ENCODE results near the gene EFCAB5. TPM values are rescaled to one million over a fixed set of nuclear protein-coding genes. Genes with fewer than 3 reads are reported as not detected.

EFCAB5 gene
- polyA plus RNA-seq, 1 of the 3 experiments (the other 2 are of a cell fraction), result 0.05 TPM

DNA sequence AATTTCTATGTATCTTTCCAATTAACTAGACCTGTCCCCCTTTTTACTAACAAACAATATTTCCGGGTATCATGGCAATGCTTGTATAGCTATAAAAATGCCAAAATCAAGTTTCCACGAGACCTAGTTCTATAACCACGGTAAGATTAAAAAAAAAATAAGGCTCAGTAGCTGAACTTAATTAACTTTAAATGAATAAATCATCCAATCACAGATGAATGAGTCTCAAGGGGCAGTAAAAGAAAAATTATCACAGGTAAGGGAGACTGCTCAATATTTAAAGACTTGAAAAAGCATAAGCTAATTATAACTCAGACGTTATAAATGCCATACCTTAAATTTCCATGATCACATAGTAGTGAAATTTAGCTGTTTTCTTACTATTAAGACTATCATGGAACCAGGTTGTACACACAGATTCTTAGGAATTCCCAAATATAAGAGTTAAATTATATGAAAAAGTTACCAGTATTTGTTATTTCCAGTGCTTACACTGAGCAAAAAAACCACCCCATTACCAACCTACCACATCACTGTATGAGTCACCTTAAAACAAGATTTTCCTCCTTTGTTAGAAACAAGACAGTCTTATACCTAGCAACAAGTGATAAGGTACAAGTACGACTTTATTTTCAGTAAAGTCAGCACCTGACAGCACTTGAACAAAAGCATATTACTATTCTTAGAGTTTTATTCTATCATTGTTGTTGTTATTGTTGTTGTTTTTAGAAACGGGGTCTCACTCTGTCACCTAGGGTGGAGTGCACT is 32.0 kb upstream of the EFCAB5 start (continued):
- TF ChIP-seq SMC3 (IDR thresholded peaks at IDR 0.05; ENCODE audit: low read depth, low read length) (no peak), YY1 (IDR thresholded peaks at IDR 0.05; ENCODE audit: low read depth) (no peak)

DNA sequence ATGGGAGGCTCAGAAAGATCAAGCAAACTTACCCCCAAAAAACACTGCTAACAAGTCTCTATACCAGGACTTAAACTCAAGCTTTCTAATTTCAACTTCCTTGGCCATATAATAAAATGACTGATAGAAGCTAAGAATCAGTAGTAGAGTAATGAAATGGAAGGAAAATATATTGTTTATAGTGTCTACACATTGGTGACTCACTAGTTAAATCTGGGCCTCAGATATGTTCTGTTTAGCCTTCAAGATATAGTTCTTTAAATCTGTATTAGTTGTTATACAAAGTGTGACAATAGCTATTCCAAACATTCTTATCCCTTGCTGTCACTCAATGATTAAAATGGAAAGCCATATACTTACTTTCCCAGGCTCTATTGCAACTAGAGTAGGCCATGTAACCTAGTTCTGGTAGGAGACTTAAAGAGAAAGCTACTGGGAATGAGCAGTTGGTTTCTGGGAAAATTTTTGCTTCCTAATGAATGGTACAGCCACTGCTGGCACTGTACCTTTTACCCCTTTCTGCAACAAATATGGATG is 29.7 kb upstream of the EFCAB5 start:
- TF ChIP-seq MEF2A (IDR thresholded peaks at IDR 0.05; ENCODE audit: borderline replicate concordance, low read depth) (no peak), RXRA (IDR thresholded peaks at IDR 0.05; ENCODE audit: borderline replicate concordance, low read depth) (no peak), POLR2AphosphoS5 (IDR thresholded peaks at IDR 0.05; ENCODE audit: low read depth, low read length) (no peak), EZH2phosphoT487 (IDR thresholded peaks at IDR 0.05; ENCODE audit: borderline replicate concordance, low read depth) (no peak), RFX5 (IDR thresholded peaks at IDR 0.05; ENCODE audit: low read length) (no peak), FOXM1 (IDR thresholded peaks at IDR 0.05; ENCODE audit: low read depth) (no peak)
- H3K27me3 ChIP-seq (ENCODE audit: insufficient read depth), result no peaks in the 10 kb centered on the region
- no peak overlapping the region for H3K4me2 ChIP-seq
- ChIA-PET CTCF (interaction anchor here (1.2 to 4.1 kb wide), 4 partner anchors 20 to 331 kb away, joined by 3 to 19 read pairs (median 3); no protein-coding TSS in a partner anchor), POLR2A (no interaction called here)
- H3K36me3 ChIP-seq (replicated peaks in 1 of 2; ENCODE audit: control insufficient read depth in 1 of 2, insufficient read depth in 2 of 2, low read length in 1 of 2), result peaks cover 0 to 3% of the 10 kb centered on the region in 2 experiments
- no peaks in the 10 kb centered on the region for H3K9me2 ChIP-seq
- H2AFZ ChIP-seq (ENCODE audit: low read depth), result no peak overlapping the region
- no peak overlapping the region for H3K9ac ChIP-seq
- H3K4me1 ChIP-seq (ENCODE audit: control insufficient read depth in 1 of 2, insufficient read depth in 2 of 2, low read depth in 1 of 2, low read length in 1 of 2), result no peaks in the 10 kb centered on the region; a peak in 1 of 4 replicates
- H4K20me1 ChIP-seq (ENCODE audit: insufficient read depth), result no peaks in the 10 kb centered on the region
- H3K79me2 ChIP-seq (ENCODE audit: insufficient read depth), result peaks cover 78% of the 10 kb centered on the region
- H3K4me3 ChIP-seq (ENCODE audit: low read depth in 2 of 2, low read length in 1 of 2), result no peak overlapping the region
- DNase-seq, result no peak
- no peaks in the 10 kb centered on the region for H3F3A ChIP-seq (replicated peaks; ENCODE audit: insufficient read depth)
- 0 out of 4 replicates have a peak overlapping the region, but pooled peaks of 1 of the 2 experiments have one; percentile 16 for H3K27ac ChIP-seq (ENCODE audit: low read depth in 2 of 2, low read length in 1 of 2)
- no peaks in the 10 kb centered on the region for H3K9me3 ChIP-seq

DNA sequence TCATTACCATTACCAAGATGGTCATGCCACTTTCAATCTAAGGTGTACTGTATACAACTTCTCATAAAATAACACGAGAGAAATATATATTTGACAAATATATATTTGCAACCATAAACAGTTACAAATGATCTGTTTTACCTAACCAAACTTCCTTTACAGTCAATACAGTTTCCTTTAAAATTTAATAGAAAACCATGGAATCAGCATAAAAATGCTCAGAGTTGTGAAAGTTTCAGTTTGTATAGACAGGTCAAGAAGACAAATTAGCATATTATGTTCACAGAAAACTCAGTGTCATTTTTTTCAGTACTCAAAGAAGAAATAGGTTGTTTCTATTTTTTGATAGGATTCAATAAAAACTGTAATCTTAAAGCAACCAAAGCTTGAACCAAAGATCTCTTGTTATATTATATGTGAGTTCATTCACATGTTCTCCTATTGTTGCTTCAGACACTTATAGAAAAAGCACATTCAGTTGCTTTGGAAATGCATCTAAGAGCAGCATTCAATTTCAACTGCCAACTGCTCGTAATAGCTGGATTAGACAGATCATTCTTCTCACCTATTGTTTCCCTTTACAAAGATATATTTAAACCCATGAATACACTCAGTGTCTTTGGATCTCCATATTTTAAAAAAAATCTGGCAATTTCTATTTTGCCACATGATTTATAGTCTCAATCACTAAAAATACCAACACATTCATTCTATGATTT is 26.5 kb upstream of the EFCAB5 start:
- Histone ChIP-seq H3K36me3 (replicated peaks in 1 of 2; ENCODE audit: control insufficient read depth in 1 of 2, insufficient read depth in 2 of 2, low read length in 1 of 2) (peaks cover 0 to 2% of the 10 kb centered on the region in 2 experiments), H3K4me3 (ENCODE audit: low read depth in 2 of 2, low read length in 1 of 2) (no peak overlapping the region), H3K4me1 (ENCODE audit: control insufficient read depth in 1 of 2, insufficient read depth in 2 of 2, low read depth in 1 of 2, low read length in 1 of 2) (peaks cover 2 to 11% of the 10 kb centered on the region in 2 experiments; a peak in 2 of 4 replicates), H3K27me3 (ENCODE audit: insufficient read depth) (no peaks in the 10 kb centered on the region), H3K79me2 (ENCODE audit: insufficient read depth) (peaks cover 70% of the 10 kb centered on the region), H3K27ac (ENCODE audit: low read depth in 2 of 2, low read length in 1 of 2) (no peak overlapping the region), H3K9me3 (no peaks in the 10 kb centered on the region), H3K4me2 (no peak overlapping the region), H4K20me1 (ENCODE audit: insufficient read depth) (no peaks in the 10 kb centered on the region), H3F3A (replicated peaks; ENCODE audit: insufficient read depth) (peaks cover 16% of the 10 kb centered on the region), H3K9me2 (no peaks in the 10 kb centered on the region), H2AFZ (ENCODE audit: low read depth) (no peak overlapping the region), H3K9ac (no peak overlapping the region)
- WGBS (ENCODE audit: low lambda C conversion rate), result 88% methylated on average over 2 of the region's 2 CpGs
- CTCF ChIA-PET, result interaction anchor here (4.1 kb wide), 1 partner anchor 16 kb away, joined by 19 read pairs; no protein-coding TSS in a partner anchor
- POLR2A ChIA-PET, result no interaction called here
- DNase-seq, result no peak
- no peak for TF ChIP-seq RCOR1 (IDR thresholded peaks at IDR 0.05; ENCODE audit: low read length)
- TF ChIP-seq, protein P1, sequence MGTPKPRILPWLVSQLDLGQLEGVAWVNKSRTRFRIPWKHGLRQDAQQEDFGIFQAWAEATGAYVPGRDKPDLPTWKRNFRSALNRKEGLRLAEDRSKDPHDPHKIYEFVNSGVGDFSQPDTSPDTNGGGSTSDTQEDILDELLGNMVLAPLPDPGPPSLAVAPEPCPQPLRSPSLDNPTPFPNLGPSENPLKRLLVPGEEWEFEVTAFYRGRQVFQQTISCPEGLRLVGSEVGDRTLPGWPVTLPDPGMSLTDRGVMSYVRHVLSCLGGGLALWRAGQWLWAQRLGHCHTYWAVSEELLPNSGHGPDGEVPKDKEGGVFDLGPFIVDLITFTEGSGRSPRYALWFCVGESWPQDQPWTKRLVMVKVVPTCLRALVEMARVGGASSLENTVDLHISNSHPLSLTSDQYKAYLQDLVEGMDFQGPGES (IDR thresholded peaks at IDR 0.05; ENCODE audit: low read depth, low read length), result no peak
- no peak for TF ChIP-seq RXRA (IDR thresholded peaks at IDR 0.05; ENCODE audit: borderline replicate concordance, low read depth)
- no peak for TF ChIP-seq MEF2A (IDR thresholded peaks at IDR 0.05; ENCODE audit: borderline replicate concordance, low read depth)
- no peak for TF ChIP-seq JUND (IDR thresholded peaks at IDR 0.05)
- TF ChIP-seq, protein P2, sequence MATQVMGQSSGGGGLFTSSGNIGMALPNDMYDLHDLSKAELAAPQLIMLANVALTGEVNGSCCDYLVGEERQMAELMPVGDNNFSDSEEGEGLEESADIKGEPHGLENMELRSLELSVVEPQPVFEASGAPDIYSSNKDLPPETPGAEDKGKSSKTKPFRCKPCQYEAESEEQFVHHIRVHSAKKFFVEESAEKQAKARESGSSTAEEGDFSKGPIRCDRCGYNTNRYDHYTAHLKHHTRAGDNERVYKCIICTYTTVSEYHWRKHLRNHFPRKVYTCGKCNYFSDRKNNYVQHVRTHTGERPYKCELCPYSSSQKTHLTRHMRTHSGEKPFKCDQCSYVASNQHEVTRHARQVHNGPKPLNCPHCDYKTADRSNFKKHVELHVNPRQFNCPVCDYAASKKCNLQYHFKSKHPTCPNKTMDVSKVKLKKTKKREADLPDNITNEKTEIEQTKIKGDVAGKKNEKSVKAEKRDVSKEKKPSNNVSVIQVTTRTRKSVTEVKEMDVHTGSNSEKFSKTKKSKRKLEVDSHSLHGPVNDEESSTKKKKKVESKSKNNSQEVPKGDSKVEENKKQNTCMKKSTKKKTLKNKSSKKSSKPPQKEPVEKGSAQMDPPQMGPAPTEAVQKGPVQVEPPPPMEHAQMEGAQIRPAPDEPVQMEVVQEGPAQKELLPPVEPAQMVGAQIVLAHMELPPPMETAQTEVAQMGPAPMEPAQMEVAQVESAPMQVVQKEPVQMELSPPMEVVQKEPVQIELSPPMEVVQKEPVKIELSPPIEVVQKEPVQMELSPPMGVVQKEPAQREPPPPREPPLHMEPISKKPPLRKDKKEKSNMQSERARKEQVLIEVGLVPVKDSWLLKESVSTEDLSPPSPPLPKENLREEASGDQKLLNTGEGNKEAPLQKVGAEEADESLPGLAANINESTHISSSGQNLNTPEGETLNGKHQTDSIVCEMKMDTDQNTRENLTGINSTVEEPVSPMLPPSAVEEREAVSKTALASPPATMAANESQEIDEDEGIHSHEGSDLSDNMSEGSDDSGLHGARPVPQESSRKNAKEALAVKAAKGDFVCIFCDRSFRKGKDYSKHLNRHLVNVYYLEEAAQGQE (IDR thresholded peaks at IDR 0.05; ENCODE audit: low read depth, low read length), result no peak
- no peak for TF ChIP-seq MXI1 (IDR thresholded peaks at IDR 0.05; ENCODE audit: low read depth, low read length)
- no peak for TF ChIP-seq TCF12 (IDR thresholded peaks at IDR 0.05)
- TF ChIP-seq, protein P3, sequence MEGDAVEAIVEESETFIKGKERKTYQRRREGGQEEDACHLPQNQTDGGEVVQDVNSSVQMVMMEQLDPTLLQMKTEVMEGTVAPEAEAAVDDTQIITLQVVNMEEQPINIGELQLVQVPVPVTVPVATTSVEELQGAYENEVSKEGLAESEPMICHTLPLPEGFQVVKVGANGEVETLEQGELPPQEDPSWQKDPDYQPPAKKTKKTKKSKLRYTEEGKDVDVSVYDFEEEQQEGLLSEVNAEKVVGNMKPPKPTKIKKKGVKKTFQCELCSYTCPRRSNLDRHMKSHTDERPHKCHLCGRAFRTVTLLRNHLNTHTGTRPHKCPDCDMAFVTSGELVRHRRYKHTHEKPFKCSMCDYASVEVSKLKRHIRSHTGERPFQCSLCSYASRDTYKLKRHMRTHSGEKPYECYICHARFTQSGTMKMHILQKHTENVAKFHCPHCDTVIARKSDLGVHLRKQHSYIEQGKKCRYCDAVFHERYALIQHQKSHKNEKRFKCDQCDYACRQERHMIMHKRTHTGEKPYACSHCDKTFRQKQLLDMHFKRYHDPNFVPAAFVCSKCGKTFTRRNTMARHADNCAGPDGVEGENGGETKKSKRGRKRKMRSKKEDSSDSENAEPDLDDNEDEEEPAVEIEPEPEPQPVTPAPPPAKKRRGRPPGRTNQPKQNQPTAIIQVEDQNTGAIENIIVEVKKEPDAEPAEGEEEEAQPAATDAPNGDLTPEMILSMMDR (IDR thresholded peaks at IDR 0.05), result no peak
- TF ChIP-seq FOSL2 (IDR thresholded peaks at IDR 0.05; ENCODE audit: borderline replicate concordance, low read depth), result no peak
- TF ChIP-seq YY1 (IDR thresholded peaks at IDR 0.05; ENCODE audit: low read depth), result no peak
- no peak for TF ChIP-seq NRF1 (IDR thresholded peaks at IDR 0.05; ENCODE audit: low read depth, low read length)
- no peak for TF ChIP-seq ELF1 (IDR thresholded peaks at IDR 0.05)
